Gastrocnemius medialis (tissue), 4 donors: ENCODE data around the gene DYNC2I2.

Experiments used
- CTCF ChIP-seq, 5 experiments: fragments of 450-650 bp in 3 of 5; fragments of 200-600 bp in 2 of 5; sonication (generic) in 2 of 5; IDR thresholded peaks in 4 of 5; conservative IDR thresholded peaks in 1 of 5; 1 replicate in 4 of 5; 2 replicates in 1 of 5; pipeline ENCODE4 v1.5.1; 2016 to 2019; ENCODE audit warnings: antibody characterized with exemption in 5 of 5, mild to moderate bottlenecking in 3 of 5, moderate library complexity in 3 of 5
- POLR2A ChIP-seq, 2 donors: fragments of 450-650 bp; IDR thresholded peaks; one replicate each; pipeline ENCODE4 v1.6.1; 2017; ENCODE audit warnings: antibody characterized with exemption in 2 of 2, mild to moderate bottlenecking in 2 of 2, moderate library complexity in 2 of 2

DNA sequence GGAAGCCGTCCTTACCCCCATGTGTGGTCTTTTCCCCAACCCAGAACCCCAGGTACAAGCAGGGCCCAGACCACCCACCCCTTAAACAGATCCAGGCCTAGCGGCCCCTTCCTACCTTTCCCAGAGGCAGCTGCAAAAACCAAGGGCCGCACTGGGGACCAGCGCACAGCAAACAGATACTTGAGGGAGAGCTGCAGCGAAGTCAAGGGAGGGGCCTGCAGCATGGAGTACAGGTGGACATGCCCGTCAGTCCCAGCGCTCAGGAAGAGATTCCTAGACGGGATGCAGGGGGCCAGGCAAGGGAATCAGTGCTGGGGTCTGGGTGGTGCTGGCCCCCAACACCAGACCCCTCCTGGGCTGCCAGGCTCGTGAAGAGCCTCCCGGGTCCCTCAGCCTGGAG, 22.5 kb downstream of the DYNC2I2 start:
- TF ChIP-seq CTCF (IDR thresholded peaks at IDR 0.05 in 4 of 5, conservative IDR thresholded peaks at IDR 0.05 in 1 of 5) (no peak), POLR2A (IDR thresholded peaks at IDR 0.05) (no peak)
